Endothelial cell of umbilical vein (primary cell): ENCODE results near the gene SIPA1L3. TPM values are rescaled to one million over a fixed set of nuclear protein-coding genes. Genes with fewer than 3 reads are reported as not detected.

Experiments used
- BruUV-seq: library from RNA; stranded (reverse); fragments of 400-500 nt; replicated peaks from 2 replicates; lab custom pipeline; 2021; lab: Mats Ljungman, UMichigan
- CTCF ChIA-PET: fragments of 300-600, 350-600 bp; sonication (Branson Sonifier 250); formaldehyde crosslinking; loops from one replicate; lab custom pipeline; 2021; ENCODE audit warnings: antibody characterized with exemption, inconsistent platforms; lab: Charles Lee
- POLR2A ChIA-PET: fragments of 300-600, 350-600 bp; sonication (Branson Sonifier 250); formaldehyde crosslinking; loops from one replicate; lab custom pipeline; 2021; ENCODE audit warnings: antibody characterized with exemption, inconsistent platforms; lab: Charles Lee
- DNase-seq: peaks from one replicate; pipeline ENCODE4 v3.0.0-alpha.2; 2011; ENCODE audit warnings: low read depth, low spot score
- FAIRE-seq: peaks from 2 replicates; lab custom pipeline; 2011; peaks lifted over from hg19 to GRCh38; lab: Jason Lieb, UNC
- H2AFZ ChIP-seq: 2 replicates; pipeline ENCODE4 v1.6.0; 2012; ENCODE audit warnings: low read depth, low read length, control low read depth, inconsistent platforms
- H3K27ac ChIP-seq: 2 replicates; pipeline ENCODE4 v1.5.1; 2011; ENCODE audit warnings: low read depth, mild to moderate bottlenecking, control low read depth, low read length, moderate library complexity; ENCODE audit not compliant: insufficient read depth
- H3K27me3 ChIP-seq, 2 experiments: 2 replicates each; pipeline versions ENCODE4 v1.6.0 to v1.6.1; 2011; ENCODE audit warnings: low read length in 2 of 2, mixed read lengths in 1 of 2; ENCODE audit not compliant: control insufficient read depth in 2 of 2, insufficient read depth in 2 of 2
- H3K36me3 ChIP-seq, 2 experiments: 2 replicates in 1 of 2; 3 replicates in 1 of 2; pipeline ENCODE4 v1.5.1; 2011; ENCODE audit warnings: low read length in 2 of 2, mild to moderate bottlenecking in 1 of 2, moderate library complexity in 1 of 2; ENCODE audit not compliant: control insufficient read depth in 2 of 2, insufficient read depth in 2 of 2; ENCODE audit errors: extremely low read depth in 1 of 2
- H3K4me1 ChIP-seq: 3 replicates; pipeline ENCODE4 v1.5.1; 2011; ENCODE audit warnings: mild to moderate bottlenecking, low read length; ENCODE audit not compliant: control insufficient read depth, insufficient read depth; ENCODE audit errors: extremely low read depth
- H3K4me2 ChIP-seq: 2 replicates; pipeline ENCODE4 v1.6.1; 2011; ENCODE audit warnings: low read length, control low read depth, mixed read lengths; ENCODE audit not compliant: insufficient read depth
- H3K4me3 ChIP-seq, 3 experiments: fragments of 200-600 bp in 1 of 3; sonication (generic), shearing (Covaris generic) in 1 of 3; replicated peaks in 1 of 3; 2 replicates each; pipeline ENCODE4 v1.5.1; 2011 to 2016; ENCODE audit warnings: control low read depth in 3 of 3, low read length in 3 of 3, mild to moderate bottlenecking in 2 of 3, inconsistent platforms in 1 of 3, low read depth in 1 of 3, moderate library complexity in 1 of 3; ENCODE audit not compliant: insufficient read depth in 1 of 3
- H3K79me2 ChIP-seq: 2 replicates; pipeline ENCODE4 v1.6.0; 2012; ENCODE audit warnings: low read length, inconsistent platforms; ENCODE audit not compliant: control insufficient read depth, insufficient read depth
- H3K9ac ChIP-seq: replicated peaks from 2 replicates; pipeline ENCODE3; 2011; ENCODE audit warnings: low read length, control low read depth; ENCODE audit not compliant: insufficient read depth; ENCODE audit errors: extremely low read depth
- H3K9me1 ChIP-seq: replicated peaks from 3 replicates; pipeline ENCODE4 v1.6.0; 2011; ENCODE audit warnings: mild to moderate bottlenecking, low read length; ENCODE audit not compliant: control insufficient read depth, insufficient read depth; ENCODE audit errors: extremely low read depth
- H3K9me3 ChIP-seq: replicated peaks from 2 replicates; pipeline ENCODE4 v1.5.1; 2012; ENCODE audit warnings: low read length, inconsistent platforms; ENCODE audit not compliant: control insufficient read depth, insufficient read depth
- H4K20me1 ChIP-seq: replicated peaks from 2 replicates; pipeline ENCODE3; 2011; ENCODE audit warnings: mild to moderate bottlenecking, low read length; ENCODE audit not compliant: control insufficient read depth, insufficient read depth; ENCODE audit errors: extremely low read depth
- EZH2 ChIP-seq: IDR thresholded peaks from 2 replicates; pipeline ENCODE4 v1.6.1; 2012; ENCODE audit warnings: borderline replicate concordance, low read depth, mild to moderate bottlenecking, moderate library complexity, low read length, inconsistent platforms; ENCODE audit not compliant: severe bottlenecking
- FOS ChIP-seq: IDR thresholded peaks from 2 replicates; pipeline ENCODE4 v1.6.1; 2011; ENCODE audit warnings: mild to moderate bottlenecking, low read length, moderate library complexity, borderline replicate concordance; ENCODE audit not compliant: insufficient read depth
- GATA2 ChIP-seq: IDR thresholded peaks from 2 replicates; pipeline ENCODE4 v1.7.0; 2011; ENCODE audit warnings: low read depth, mild to moderate bottlenecking, moderate library complexity, mixed read lengths, low read length; ENCODE audit not compliant: insufficient read length, insufficient read depth
- JUN ChIP-seq: IDR thresholded peaks from 2 replicates; pipeline ENCODE4 v1.6.1; 2011; ENCODE audit warnings: borderline replicate concordance, low read depth; ENCODE audit not compliant: insufficient read length, insufficient read depth
- MYC ChIP-seq: IDR thresholded peaks from one replicate; pipeline ENCODE4 v1.6.1; 2011; ENCODE audit warnings: mild to moderate bottlenecking, low read depth, low read length
- POLR2A ChIP-seq: IDR thresholded peaks from 2 replicates; pipeline ENCODE4 v1.6.1; 2012; ENCODE audit warnings: low read depth, mild to moderate bottlenecking, control low read depth, low read length
- POLR2AphosphoS5 ChIP-seq: IDR thresholded peaks from 2 replicates; pipeline ENCODE4 v1.6.1; 2012; ENCODE audit warnings: low read depth, mild to moderate bottlenecking, control low read depth, low read length, moderate library complexity; ENCODE audit not compliant: insufficient read depth
- dilution Hi-C: fragments of 300-500 bp; cut with MboI; formaldehyde crosslinking; loops from one replicate; pipeline ENCODE4 v1.15.0; 2019; ENCODE audit warnings: low sequenced_read_pairs; ENCODE audit not compliant: extremely low pct_ligation_motif_present
- intact Hi-C: fragments of 100-400 bp; cut with micrococcal nuclease; formaldehyde crosslinking; loops from one replicate; pipeline ENCODE4 v1.10.0; 2022
- polyA plus RNA-seq, 4 experiments: library from polyadenylated mRNA; depleted of rRNA in 3 of 4; stranded (reverse) in 3 of 4; unstranded in 1 of 4; fragments of >200 nt; gene quantifications; 2 replicates each; pipeline versions ENCODE4 v1.2.1 to v1.2.3, GENCODE V29; 2011 to 2012; ENCODE audit warnings: missing spikeins in 1 of 4
- total RNA-seq: library from RNA; stranded (reverse); gene quantifications from 2 replicates; pipeline ENCODE4 v1.2.3, GENCODE V29; 2021
- TF ChIP-seq, protein P1 (sequence below): IDR thresholded peaks from 2 replicates; pipeline ENCODE4 v1.6.1; 2011; ENCODE audit not compliant: insufficient read depth, insufficient read length
- TF ChIP-seq, protein P2 (sequence below), 2 donors: IDR thresholded peaks; 1 replicate in 1 of 2; 2 replicates in 1 of 2; pipeline ENCODE4 v1.5.1; 2011; ENCODE audit warnings: low read length in 2 of 2, mild to moderate bottlenecking in 2 of 2, moderate library complexity in 2 of 2, control low read depth in 1 of 2, inconsistent platforms in 1 of 2, low read depth in 1 of 2; ENCODE audit not compliant: insufficient read depth in 1 of 2; ENCODE audit errors: extremely low read depth in 1 of 2

SIPA1L3 gene
- total and polyA plus RNA-seq, 2 donors (not counting 3 experiments of a cell fraction or from before 2014, with no cell fraction given), result 14.2 to 47.2 TPM

DNA sequence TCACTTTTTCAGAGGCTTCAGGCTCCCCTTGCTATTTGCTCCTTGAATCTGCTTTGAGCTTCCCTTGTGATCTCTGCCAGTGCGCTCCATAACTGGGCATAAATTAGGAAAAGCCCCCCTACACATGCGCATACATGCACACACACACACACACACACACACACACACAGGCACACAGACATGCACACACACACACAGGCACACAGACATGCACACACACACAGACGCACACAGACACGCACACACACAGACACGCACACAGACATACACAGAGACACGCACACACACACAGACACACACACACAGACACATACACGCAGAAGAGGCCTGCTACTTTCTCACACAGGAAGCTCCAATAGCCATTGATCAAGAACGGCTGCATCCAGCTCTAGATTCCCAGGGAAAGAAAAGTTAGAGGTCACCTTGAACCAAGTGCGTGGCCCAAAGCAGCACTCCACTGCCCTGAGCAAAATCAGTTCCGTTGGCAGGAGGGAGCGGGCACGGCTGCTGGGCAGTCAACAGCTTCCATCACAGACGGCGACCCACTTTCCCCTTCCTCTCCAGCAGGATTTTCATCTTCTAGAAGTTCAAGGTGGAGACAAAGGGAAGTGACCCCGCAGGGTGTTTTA is 171.4 kb downstream of the SIPA1L3 start:
- TF ChIP-seq, protein P1, sequence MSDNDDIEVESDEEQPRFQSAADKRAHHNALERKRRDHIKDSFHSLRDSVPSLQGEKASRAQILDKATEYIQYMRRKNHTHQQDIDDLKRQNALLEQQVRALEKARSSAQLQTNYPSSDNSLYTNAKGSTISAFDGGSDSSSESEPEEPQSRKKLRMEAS, result no peak
- Histone ChIP-seq H3K4me1 (peaks cover 14% of the 10 kb centered on the region), H3K27me3 (no peaks in the 10 kb centered on the region), H2AFZ (no peak overlapping the region), H3K4me2 (no peak overlapping the region), H4K20me1 (no peaks in the 10 kb centered on the region), H3K9me1 (no peaks in the 10 kb centered on the region), H3K27ac (no peak overlapping the region), H3K36me3 (peaks cover 0 to 5% of the 10 kb centered on the region in 2 experiments), H3K79me2 (no peaks in the 10 kb centered on the region), H3K9me3 (no peaks in the 10 kb centered on the region), H3K9ac (no peak overlapping the region), H3K4me3 (no peak overlapping the region)
- no TSS peak for BruUV-seq
- DNase-seq, result no peak
- intact Hi-C loops, result no loop called here
- CTCF ChIA-PET, result interaction anchor here (0.6 to 1.0 kb wide), 2 partner anchors 176 to 761 kb away, joined by 3 to 5 read pairs; no protein-coding TSS in a partner anchor
- no peak for FAIRE-seq
- POLR2A ChIA-PET, result no interaction called here
- dilution Hi-C loops, result no loop called here

DNA sequence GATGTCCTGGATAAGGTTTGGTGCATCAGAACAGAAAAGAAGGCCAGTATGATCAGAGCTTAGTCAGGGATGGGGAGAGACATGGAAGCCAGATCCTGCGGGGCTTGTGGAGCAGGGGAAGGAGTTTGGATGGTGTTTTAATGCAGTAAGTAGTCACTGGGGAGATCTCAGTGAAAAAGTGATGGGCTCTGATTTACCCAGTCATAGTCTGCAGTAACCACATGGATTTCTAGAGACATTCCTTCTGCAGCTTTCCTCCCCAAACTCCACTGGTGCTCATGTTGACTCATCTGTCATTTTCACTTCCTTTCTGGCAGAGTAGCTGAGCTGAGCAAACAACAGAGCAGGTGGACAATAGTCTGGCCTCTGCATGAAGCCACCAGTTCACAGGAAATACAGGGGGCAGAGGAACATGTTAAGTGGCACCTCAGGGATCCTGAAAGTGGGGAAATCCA is 172.9 kb downstream of the SIPA1L3 start:
- no peaks in the 10 kb centered on the region for H4K20me1 ChIP-seq
- TF ChIP-seq FOS (peak; percentile 85), POLR2AphosphoS5 (peak; percentile 72), GATA2 (peak; percentile 26), JUN (peak; percentile 63), POLR2A (no peak), MYC (no peak), EZH2 (no peak)
- TF ChIP-seq, protein P1, result peak; percentile 25
- TF ChIP-seq, protein P2, sequence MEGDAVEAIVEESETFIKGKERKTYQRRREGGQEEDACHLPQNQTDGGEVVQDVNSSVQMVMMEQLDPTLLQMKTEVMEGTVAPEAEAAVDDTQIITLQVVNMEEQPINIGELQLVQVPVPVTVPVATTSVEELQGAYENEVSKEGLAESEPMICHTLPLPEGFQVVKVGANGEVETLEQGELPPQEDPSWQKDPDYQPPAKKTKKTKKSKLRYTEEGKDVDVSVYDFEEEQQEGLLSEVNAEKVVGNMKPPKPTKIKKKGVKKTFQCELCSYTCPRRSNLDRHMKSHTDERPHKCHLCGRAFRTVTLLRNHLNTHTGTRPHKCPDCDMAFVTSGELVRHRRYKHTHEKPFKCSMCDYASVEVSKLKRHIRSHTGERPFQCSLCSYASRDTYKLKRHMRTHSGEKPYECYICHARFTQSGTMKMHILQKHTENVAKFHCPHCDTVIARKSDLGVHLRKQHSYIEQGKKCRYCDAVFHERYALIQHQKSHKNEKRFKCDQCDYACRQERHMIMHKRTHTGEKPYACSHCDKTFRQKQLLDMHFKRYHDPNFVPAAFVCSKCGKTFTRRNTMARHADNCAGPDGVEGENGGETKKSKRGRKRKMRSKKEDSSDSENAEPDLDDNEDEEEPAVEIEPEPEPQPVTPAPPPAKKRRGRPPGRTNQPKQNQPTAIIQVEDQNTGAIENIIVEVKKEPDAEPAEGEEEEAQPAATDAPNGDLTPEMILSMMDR (IDR thresholded peaks at IDR 0.05; ENCODE audit: extremely low read depth in 1 of 2, insufficient read depth in 1 of 2, low read depth in 1 of 2, low read length in 2 of 2), result no peak
- intact Hi-C loops (loop anchor here (1.0 kb wide), 2 partner anchors 20 to 77 kb away; no protein-coding TSS in a partner anchor), dilution Hi-C loops (no loop called here)
- peaks cover 0 to 5% of the 10 kb centered on the region in 2 experiments for H3K36me3 ChIP-seq
- H2AFZ ChIP-seq, result no peak overlapping the region
- no peak overlapping the region for H3K9ac ChIP-seq
- POLR2A ChIA-PET, result no interaction called here
- peak overlapping the region; percentile 28 for H3K4me2 ChIP-seq
- CTCF ChIA-PET, result interaction anchor here (1.0 to 2.8 kb wide), 5 partner anchors 14 to 178 kb away, joined by 3 to 22 read pairs (median 3); no protein-coding TSS in a partner anchor
- no peak overlapping the region for H3K4me3 ChIP-seq
- H3K27me3 ChIP-seq, result no peaks in the 10 kb centered on the region
- H3K4me1 ChIP-seq, result peaks cover 14% of the 10 kb centered on the region
- no peaks in the 10 kb centered on the region for H3K9me3 ChIP-seq
- peak overlapping the region; percentile 31 for H3K27ac ChIP-seq
- DNase-seq (peak; percentile 81), FAIRE-seq (peak; percentile 98)
- no TSS peak for BruUV-seq
- no peaks in the 10 kb centered on the region for H3K79me2 ChIP-seq
- no peaks in the 10 kb centered on the region for H3K9me1 ChIP-seq
